MM.1S (cell line): ENCODE results near the gene RPS27A.

Experiments
- DNase-seq: peaks from one replicate; pipeline ENCODE4 v3.0.0-alpha.2; 2015
- H2AFZ ChIP-seq: fragments of 300-600 bp; sonication (generic); 2 replicates; pipeline ENCODE4 v1.6.0; 2016; ENCODE audit warnings: antibody characterized with exemption, low read length
- H3F3A ChIP-seq: fragments of 300-600 bp; sonication (generic); 2 replicates; pipeline ENCODE4 v1.6.1; 2016; ENCODE audit warnings: mild to moderate bottlenecking, antibody characterized with exemption, low read length, moderate library complexity, mixed read lengths; ENCODE audit not compliant: insufficient read depth
- H3K27ac ChIP-seq: fragments of 300-600 bp; sonication (generic); 2 replicates; pipeline ENCODE4 v1.5.1; 2016; ENCODE audit warnings: mild to moderate bottlenecking, low read length
- H3K27me3 ChIP-seq: fragments of 300-600 bp; sonication (generic); replicated peaks from 2 replicates; pipeline ENCODE4 v1.6.0; 2016; ENCODE audit warnings: low read length; ENCODE audit not compliant: insufficient read depth
- H3K36me3 ChIP-seq: fragments of 300-600 bp; sonication (generic); replicated peaks from 2 replicates; pipeline ENCODE4 v1.6.1; 2016; ENCODE audit warnings: mild to moderate bottlenecking, low read length, mixed read lengths; ENCODE audit not compliant: insufficient read depth
- H3K4me1 ChIP-seq: fragments of 300-600 bp; sonication (generic); 2 replicates; pipeline ENCODE4 v1.6.1; 2016; ENCODE audit warnings: low read length, mixed read lengths
- H3K4me2 ChIP-seq: fragments of 300-600 bp; sonication (generic); 2 replicates; pipeline ENCODE4 v1.6.0; 2016; ENCODE audit warnings: low read depth, low read length
- H3K4me3 ChIP-seq: fragments of 300-600 bp; sonication (generic); 2 replicates; pipeline ENCODE4 v1.5.1; 2016; ENCODE audit warnings: low read length, mixed read lengths
- H3K79me2 ChIP-seq: fragments of 300-600 bp; sonication (generic); 2 replicates; pipeline ENCODE4 v1.6.1; 2016; ENCODE audit warnings: mixed run types, low read length, mixed read lengths
- H3K9ac ChIP-seq: fragments of 300-600 bp; sonication (generic); 2 replicates; pipeline ENCODE4 v1.6.1; 2016; ENCODE audit warnings: low read length, mixed read lengths
- H3K9me2 ChIP-seq: fragments of 300-600 bp; sonication (generic); replicated peaks from 2 replicates; pipeline ENCODE4 v1.6.1; 2016; ENCODE audit warnings: mild to moderate bottlenecking, low read length, mixed read lengths; ENCODE audit not compliant: insufficient read depth
- H3K9me3 ChIP-seq: fragments of 300-600 bp; sonication (generic); replicated peaks from 2 replicates; pipeline ENCODE4 v1.6.1; 2016; ENCODE audit warnings: mild to moderate bottlenecking, low read length, mixed read lengths; ENCODE audit not compliant: insufficient read depth
- H4K20me1 ChIP-seq: fragments of 300-600 bp; sonication (generic); 2 replicates; pipeline ENCODE4 v1.6.1; 2016; ENCODE audit warnings: mild to moderate bottlenecking, low read length, moderate library complexity, mixed read lengths; ENCODE audit not compliant: insufficient read depth
- CTCF ChIP-seq: fragments of 300-600 bp; sonication (generic); IDR thresholded peaks from 2 replicates; pipeline ENCODE4 v1.5.1; 2016; ENCODE audit warnings: antibody characterized with exemption, low read length, mixed read lengths
- EZH2 ChIP-seq: fragments of 300-600 bp; sonication (generic); optimal IDR thresholded peaks from 2 replicates; pipeline ENCODE3; 2017; ENCODE audit warnings: low read depth, mild to moderate bottlenecking, antibody characterized with exemption, low read length, mixed read lengths
- EZH2phosphoT487 ChIP-seq: fragments of 300-600 bp; sonication (generic); IDR thresholded peaks from 2 replicates; pipeline ENCODE4 v1.6.1; 2018; ENCODE audit warnings: antibody characterized with exemption, low read length

Gene RPS27A

GRCh38 chr2:55282110-55282917, 49.8 kb downstream of the RPS27A start:
- Histone ChIP-seq H3F3A (no peaks in the 10 kb centered on the region), H3K9me2 (no peaks in the 10 kb centered on the region), H3K36me3 (no peaks in the 10 kb centered on the region), H3K9me3 (no peaks in the 10 kb centered on the region), H3K79me2 (no peaks in the 10 kb centered on the region), H4K20me1 (no peaks in the 10 kb centered on the region), H3K4me3 (peak overlapping the region; percentile 89), H3K27ac (no peak overlapping the region), H2AFZ (peak overlapping the region; percentile 98), H3K4me1 (no peaks in the 10 kb centered on the region), H3K27me3 (no peaks in the 10 kb centered on the region), H3K4me2 (peak overlapping the region; percentile 71), H3K9ac (peak overlapping the region; percentile 71)
- TF ChIP-seq EZH2, result no peak
- no peak for TF ChIP-seq EZH2phosphoT487
- TF ChIP-seq CTCF, result no peak
- DNase-seq, result peak; percentile 87

GRCh38 chr2:55283083-55283482, 50.6 kb downstream of the RPS27A start:
- H3K9me3 ChIP-seq, result no peaks in the 10 kb centered on the region
- H3K27me3 ChIP-seq, result no peaks in the 10 kb centered on the region
- H3K4me2 ChIP-seq, result peak overlapping the region; percentile 71; the same call in 1 of the 2 replicates
- no peak overlapping the region for H3K9ac ChIP-seq
- no peaks in the 10 kb centered on the region for H3K4me1 ChIP-seq
- no peaks in the 10 kb centered on the region for H3K36me3 ChIP-seq
- H2AFZ ChIP-seq, result no peak overlapping the region
- H3K4me3 ChIP-seq, result no peak overlapping the region
- H3K9me2 ChIP-seq, result no peaks in the 10 kb centered on the region
- no peak for DNase-seq
- H3K79me2 ChIP-seq, result no peaks in the 10 kb centered on the region
- no peak for TF ChIP-seq CTCF
- no peak for TF ChIP-seq EZH2phosphoT487
- no peak for TF ChIP-seq EZH2
- no peaks in the 10 kb centered on the region for H4K20me1 ChIP-seq
- H3F3A ChIP-seq, result no peaks in the 10 kb centered on the region
- H3K27ac ChIP-seq, result no peak overlapping the region
